Measurements from ENCODE around the gene HHEX.
"Not testable (repeated sequence)": the region's sequence is repeated elsewhere in the genome, so short reads cannot be mapped to it uniquely, and the experiment has no call there.

- not testable (repeated sequence) for TF ChIP-seq CTCF (conservative IDR thresholded peaks at IDR 0.05 in 1 of 2, IDR thresholded peaks at IDR 0.05 in 1 of 2; ENCODE audit: extremely low read depth in 1 of 2, insufficient read depth in 1 of 2, low read depth in 1 of 2, low read length in 2 of 2); EZH2 (IDR thresholded peaks at IDR 0.05; ENCODE audit: borderline replicate concordance, low read length)
These were observed 38.9 kb upstream of the HHEX start for GRCh38 chr10:92650864-92651263.

Measured in mammary epithelial cell (primary cell).